HG03045 (cell line): Measurements from ENCODE around the gene LTBP1.
"Not testable (repeated sequence)": the region's sequence is repeated elsewhere in the genome, so short reads cannot be mapped to it uniquely, and the experiment has no call there.

Experiments used
- ATAC-seq: cut with Tn5 transposase; IDR thresholded peaks from one replicate; pipeline ENCODE4 v1.9.1; 2021; ENCODE audit warnings: mild to moderate bottlenecking, moderate library complexity; ENCODE audit not compliant: unreplicated experiment

Gene LTBP1

DNA sequence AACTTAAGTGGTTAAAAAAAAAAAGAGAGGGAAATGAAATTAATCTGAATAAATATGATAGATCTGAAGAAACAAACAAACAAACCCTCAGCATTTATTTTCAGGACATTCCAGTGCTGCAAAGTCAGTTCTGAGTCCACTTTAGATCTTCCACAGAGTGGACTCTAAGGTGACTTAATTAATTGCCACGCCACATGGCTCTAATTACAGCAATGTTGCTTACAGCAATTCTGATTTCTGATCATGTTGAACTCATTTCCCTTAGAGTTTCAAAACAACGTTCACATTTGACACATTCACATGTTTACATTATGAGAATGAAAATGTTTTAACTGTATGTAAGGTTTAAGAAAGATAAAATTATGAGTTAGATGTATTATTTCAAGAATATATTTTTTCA is 491.1 kb downstream of the LTBP1 start:
- ATAC-seq, result no peak

DNA sequence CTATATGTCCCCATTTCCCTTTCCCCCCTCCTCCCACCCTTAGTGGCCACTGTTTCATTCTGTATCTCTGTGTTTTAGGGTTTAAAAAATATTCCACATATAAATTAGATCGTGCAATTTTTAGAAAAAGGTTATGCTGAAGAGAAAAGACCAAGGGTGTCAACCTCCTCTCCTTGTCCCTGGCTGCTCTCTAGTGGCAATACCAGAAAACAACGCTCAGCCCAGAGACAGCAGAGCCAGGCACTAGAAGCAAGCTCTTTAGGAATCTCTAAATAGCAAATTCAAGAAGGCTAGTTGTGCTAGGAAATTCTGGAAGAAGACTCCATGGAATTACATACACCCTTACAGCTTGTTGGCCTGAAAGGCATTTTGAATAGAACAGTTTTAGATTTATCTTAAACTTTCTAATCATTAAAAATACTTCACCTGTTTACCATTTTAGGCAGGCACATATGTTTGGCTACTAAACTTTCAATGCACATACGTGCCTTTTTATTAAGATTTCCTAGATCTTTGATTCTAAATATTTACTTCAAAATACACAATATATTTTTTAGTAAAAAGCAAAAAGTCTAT is 494.6 kb downstream of the LTBP1 start:
- no peak for ATAC-seq

DNA sequence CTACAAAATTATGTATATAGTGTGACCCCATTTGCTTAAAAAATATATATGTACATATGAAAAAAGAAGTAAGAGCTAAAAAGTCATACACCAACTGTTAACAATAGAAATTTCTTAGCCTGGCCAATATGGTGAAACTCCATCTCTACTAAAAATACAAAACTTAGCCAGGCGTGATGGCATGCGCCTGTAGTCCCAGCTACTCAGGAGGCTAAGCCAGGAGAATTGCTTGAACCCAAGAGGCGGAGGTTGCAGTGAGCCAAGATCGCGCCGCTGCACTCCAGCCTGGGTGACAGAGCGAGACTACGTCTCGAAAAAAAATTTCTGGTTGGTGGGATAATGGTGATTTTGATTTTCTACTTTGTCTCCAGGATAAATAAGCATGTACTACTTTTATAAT is 495.3 kb downstream of the LTBP1 start:
- ATAC-seq, result not testable (repeated sequence)

DNA sequence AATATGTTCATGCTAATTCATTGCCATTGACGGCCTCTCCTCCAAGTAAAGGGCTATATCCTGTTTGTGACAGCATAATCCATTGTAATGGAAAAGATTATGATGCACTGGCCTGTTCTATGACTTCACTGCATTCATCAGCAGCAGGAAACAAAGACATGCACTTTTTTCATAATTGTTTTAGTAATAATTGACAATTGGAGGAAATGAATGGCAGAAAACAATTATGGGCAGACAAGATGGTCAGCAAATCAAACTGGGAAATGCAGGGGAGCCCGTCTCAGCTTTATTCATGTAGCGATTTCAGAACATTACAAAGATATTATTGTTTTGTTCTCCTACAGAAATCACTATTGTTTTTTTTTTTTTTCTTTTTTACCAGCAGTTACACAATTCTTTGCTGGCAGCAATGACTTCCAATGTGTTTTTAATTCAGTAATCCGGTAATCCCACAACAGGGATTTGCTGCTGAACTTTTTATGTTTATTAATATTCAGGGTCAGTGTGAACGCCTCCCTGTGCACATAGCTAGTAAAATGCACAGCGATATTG is 495.9 kb downstream of the LTBP1 start:
- no peak for ATAC-seq

DNA sequence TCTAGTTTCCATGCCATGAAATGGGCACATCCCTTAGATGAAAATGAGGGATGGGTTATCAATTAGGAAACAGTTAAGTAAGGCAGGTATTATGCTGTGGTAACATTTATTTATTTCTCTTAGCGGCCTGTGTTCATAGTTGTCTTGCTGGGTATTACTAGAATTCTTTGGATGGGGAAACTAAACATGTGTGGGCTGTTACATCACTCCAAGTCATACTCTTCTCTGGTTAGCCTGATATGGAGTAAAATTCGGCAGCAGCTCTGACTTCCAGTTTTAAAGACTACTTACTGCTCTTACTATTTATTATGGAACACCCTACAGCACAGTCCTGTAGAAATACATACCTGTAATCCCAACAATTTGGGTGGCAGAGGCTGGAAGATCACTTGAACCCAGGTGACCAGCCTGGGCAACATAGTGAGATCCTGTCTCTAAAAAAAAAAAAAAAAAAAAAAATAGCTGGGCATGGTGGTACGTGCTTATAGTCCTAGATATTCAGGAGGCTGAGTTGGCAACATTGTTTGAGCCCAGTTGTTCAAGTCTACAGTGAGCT is 496.6 kb downstream of the LTBP1 start:
- ATAC-seq, result no peak

DNA sequence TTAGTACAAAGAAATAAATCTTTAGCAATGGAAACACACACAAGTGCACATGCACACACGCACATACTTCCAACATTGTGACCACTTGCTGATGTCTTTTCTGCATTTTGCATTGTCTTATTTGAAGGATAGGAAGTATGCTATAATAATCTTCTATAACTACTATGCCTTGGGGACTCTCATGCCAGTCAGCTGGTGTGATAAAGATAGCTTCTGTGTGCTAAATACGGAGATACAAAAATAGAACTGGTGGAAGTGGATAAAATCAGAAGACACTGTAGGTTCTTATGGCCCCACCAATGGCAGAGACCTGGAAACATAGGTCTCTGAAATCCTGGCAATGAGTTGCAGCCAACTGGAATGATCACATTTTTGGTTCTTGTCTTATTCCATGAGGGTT is 498.2 kb downstream of the LTBP1 start:
- no peak for ATAC-seq

DNA sequence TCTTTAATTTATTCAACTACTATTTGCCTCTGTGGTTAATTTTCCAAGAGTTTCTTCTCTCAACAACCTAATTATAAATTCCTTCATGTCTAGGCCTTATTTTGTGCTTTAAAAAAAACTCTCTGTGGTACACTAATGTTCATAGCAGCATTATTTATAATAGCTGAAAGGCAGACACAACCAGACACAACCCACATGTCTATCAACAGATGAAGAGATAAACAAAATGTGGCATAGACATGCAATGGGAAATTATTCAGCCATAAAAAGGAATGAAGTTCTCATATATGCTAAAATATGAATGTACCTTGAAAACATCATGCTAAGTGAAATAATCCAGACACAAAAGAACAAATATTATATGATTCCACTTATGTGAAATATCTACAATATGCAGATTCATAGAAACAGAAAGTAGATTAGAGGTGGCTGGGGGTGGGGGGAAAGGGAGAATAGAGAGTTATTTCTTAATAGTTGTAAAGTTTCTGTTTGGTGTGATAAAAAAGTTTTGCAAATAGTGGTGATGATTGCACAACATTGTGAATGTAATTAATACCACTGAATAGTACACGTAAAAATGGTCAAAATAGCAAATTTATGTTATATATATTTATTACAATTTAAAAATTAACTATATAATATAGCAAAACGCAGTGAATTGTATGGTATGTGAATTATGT is 501.6 kb downstream of the LTBP1 start:
- ATAC-seq, result no peak
